Measurements from ENCODE around the gene GBF1. TPM values are rescaled to one million over a fixed set of nuclear protein-coding genes. Genes with fewer than 3 reads are reported as not detected.

GBF1 gene
- total RNA-seq, 1 donor from 2014 or later, result 40.3 TPM

DNA sequence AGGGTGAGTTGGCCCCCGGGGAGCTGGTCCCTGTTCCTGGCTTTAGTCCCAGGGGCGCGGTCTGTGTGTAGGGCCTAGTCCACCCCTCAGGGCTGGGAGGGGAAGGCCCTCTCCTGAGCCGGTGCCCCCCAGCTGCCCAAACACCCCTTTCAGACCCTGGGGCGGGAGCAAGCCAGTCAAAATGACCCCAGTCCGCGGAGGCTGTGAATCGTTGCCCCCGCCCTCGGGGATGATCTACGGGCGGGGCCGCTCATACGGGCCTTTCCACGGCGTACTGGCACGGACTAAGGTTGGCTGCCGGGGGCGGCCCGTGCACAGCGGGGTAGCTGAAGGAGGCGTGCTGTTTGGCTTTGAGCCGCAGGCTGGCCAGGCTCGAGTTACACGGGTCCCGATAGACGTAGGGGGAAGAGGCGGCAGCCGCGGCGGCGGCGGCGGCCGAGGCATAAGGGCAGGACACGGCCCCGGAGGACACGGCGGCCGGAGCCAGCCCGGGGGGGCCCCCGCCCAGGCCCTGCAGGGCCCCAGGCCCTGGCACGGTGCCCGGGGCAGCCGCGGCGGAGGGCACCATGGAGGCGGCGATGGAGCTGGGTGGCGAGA, 15.0 kb upstream of the GBF1 start:
- intact Hi-C loops (cut with DNase I), result no loop called here
- DNase-seq, result peak; percentile 62
- peak; percentile 25 to 31 for ATAC-seq

GRCh38 chr10:102230861-102231356, 14.4 kb upstream of the GBF1 start:
- DNase-seq, result peak; percentile 72
- H3K36me3 ChIP-seq, result no peaks in the 10 kb centered on the region
- intact Hi-C loops (cut with DNase I), result no loop called here
- peak overlapping the region; percentile 61 for H3K4me3 ChIP-seq
- peaks cover 38% of the 10 kb centered on the region for H3K4me1 ChIP-seq
- TF ChIP-seq CTCF (IDR thresholded peaks at IDR 0.05), result peak; percentile 40
- H3K9me3 ChIP-seq, result no peaks in the 10 kb centered on the region
- peak; percentile 3 to 40 for ATAC-seq
- H3K27ac ChIP-seq, result no peak overlapping the region
- peaks cover 31% of the 10 kb centered on the region for H3K27me3 ChIP-seq (ENCODE audit: low read depth)

More for the DNA sequence above, 15.0 kb upstream of the GBF1 start:
- Histone ChIP-seq H3K4me3 (peak overlapping the region; percentile 61), H3K4me1 (peaks cover 44% of the 10 kb centered on the region), H3K9me3 (no peaks in the 10 kb centered on the region), H3K27me3 (ENCODE audit: low read depth) (peaks cover 31% of the 10 kb centered on the region), H3K27ac (no peak overlapping the region), H3K36me3 (no peaks in the 10 kb centered on the region)
- TF ChIP-seq CTCF (IDR thresholded peaks at IDR 0.05), result no peak

DNA sequence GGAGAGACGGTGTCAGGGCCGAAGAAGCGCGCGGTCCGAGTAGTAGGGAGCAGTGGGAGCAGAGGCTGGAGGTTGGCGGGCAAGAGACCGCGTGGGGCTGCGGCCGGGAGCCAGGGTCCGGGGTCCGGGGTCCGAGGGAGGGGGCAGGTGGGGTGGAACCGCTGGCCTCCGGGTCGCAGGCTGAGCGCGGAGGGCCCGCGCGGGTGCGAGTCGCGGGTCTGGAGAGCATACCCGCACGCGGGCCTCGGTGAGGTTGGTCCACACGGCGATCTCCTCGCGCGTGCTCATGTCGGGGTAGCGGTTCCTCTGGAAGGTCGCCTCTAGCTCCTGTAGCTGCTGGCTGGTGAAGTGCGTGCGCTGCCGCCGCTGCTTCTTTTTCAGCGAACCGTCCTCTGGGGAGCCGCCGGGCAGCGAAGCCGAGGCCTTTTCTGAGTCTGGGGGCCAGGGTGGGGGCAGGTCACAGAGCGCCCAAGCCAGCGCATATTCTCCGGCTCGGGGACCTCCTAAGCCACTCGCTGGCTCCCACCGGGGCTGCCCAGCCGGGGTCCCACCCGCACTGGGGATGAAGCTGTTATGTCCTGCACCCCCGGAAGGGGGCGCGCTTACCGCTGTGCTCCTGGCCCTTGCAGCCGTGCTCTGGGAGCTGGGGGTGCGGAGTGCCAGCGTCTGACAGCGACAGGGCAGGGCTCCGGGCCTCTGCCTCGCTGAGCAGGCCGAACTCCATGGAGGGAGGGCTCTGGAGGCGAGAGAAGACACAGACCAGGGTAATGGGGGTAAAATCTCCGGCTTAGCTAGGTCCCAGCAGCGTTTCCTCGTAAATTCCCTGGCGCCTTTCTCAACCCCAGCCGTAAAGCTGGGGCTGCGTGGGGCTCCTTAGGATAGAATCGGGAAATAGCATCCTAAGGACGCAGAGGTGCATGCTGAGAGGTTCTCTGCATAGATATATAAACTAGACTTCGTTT, 13.7 kb upstream of the GBF1 start:
- peak; percentile 82 for TF ChIP-seq CTCF (IDR thresholded peaks at IDR 0.05)
- peak overlapping the region; percentile 61 for H3K4me3 ChIP-seq
- no peaks in the 10 kb centered on the region for H3K9me3 ChIP-seq
- intact Hi-C loops (cut with DNase I), result no loop called here
- peaks cover 31% of the 10 kb centered on the region for H3K27me3 ChIP-seq (ENCODE audit: low read depth)
- no peaks in the 10 kb centered on the region for H3K36me3 ChIP-seq
- peak; percentile 81 for DNase-seq
- peaks cover 32% of the 10 kb centered on the region for H3K4me1 ChIP-seq
- ATAC-seq, result peak; percentile 75 to 81
- no peak overlapping the region for H3K27ac ChIP-seq

DNA sequence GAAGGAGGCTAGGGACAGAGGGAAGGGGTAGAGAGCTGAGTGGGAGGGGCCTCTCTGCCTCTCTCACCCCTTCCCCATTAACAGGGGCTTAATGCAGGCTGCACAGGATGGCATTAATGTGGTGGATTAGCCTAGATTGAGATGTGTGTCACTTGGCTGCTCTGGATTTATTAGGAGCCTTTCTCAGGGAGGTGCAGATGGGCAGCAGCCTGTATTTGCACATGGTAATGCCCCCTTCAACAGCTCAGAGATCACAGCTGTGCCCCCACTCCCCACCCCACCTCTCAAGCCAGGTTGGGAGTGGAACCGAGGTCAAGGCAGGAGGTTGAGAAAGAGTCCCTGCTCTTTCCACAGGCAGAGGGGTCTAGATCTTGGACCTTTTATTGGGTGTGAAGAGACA, 11.3 kb upstream of the GBF1 start:
- H3K27ac ChIP-seq, result no peak overlapping the region
- H3K9me3 ChIP-seq, result no peaks in the 10 kb centered on the region
- no peak for ATAC-seq
- no peaks in the 10 kb centered on the region for H3K36me3 ChIP-seq
- no peak for DNase-seq
- TF ChIP-seq CTCF (IDR thresholded peaks at IDR 0.05), result no peak
- intact Hi-C loops (cut with DNase I), result no loop called here
- peaks cover 20% of the 10 kb centered on the region for H3K4me1 ChIP-seq
- no peak overlapping the region for H3K4me3 ChIP-seq
- peaks cover 38% of the 10 kb centered on the region for H3K27me3 ChIP-seq (ENCODE audit: low read depth)

- no peak for TF ChIP-seq CTCF (IDR thresholded peaks at IDR 0.05)
- no peaks in the 10 kb centered on the region for H3K9me3 ChIP-seq
- H3K36me3 ChIP-seq, result no peaks in the 10 kb centered on the region
- no peak overlapping the region for H3K4me3 ChIP-seq
- peaks cover 17% of the 10 kb centered on the region for H3K4me1 ChIP-seq
- peaks cover 39% of the 10 kb centered on the region for H3K27me3 ChIP-seq (ENCODE audit: low read depth)
- ATAC-seq (no peak), DNase-seq (no peak)
- no peak overlapping the region for H3K27ac ChIP-seq
- intact Hi-C loops (cut with DNase I), result no loop called here
Measured at GRCh38 chr10:102234888-102235597, 10.3 kb upstream of the GBF1 start.
